Activated naive CD8-positive, alpha-beta T cell treated with anti-CD3 and anti-CD28 coated beads for 36 hours (primary cell): ENCODE data around the gene CCDC13. TPM values are rescaled to one million over a fixed set of nuclear protein-coding genes. Genes with fewer than 3 reads are reported as not detected.

ENCODE experiments used
- DNase-seq: peaks from one replicate; pipeline ENCODE4 v3.0.0; 2021
- H3K27ac Mint-ChIP-seq: one replicate; pipeline ENCODE4 v1.8.0; 2022; ENCODE audit warnings: mild to moderate bottlenecking, moderate library complexity, mixed read lengths
- H3K27me3 Mint-ChIP-seq: one replicate; pipeline ENCODE4 v1.8.0; 2022; ENCODE audit warnings: mild to moderate bottlenecking, mixed read lengths
- H3K36me3 Mint-ChIP-seq: one replicate; pipeline ENCODE4 v1.8.0; 2021; ENCODE audit warnings: mild to moderate bottlenecking, mixed read lengths
- H3K4me1 Mint-ChIP-seq: one replicate; pipeline ENCODE4 v1.8.0; 2021; ENCODE audit warnings: mixed read lengths
- H3K4me3 Mint-ChIP-seq: one replicate; pipeline ENCODE4 v1.8.0; 2022; ENCODE audit warnings: mild to moderate bottlenecking, moderate library complexity, mixed read lengths
- H3K9me3 Mint-ChIP-seq: one replicate; pipeline ENCODE4 v1.8.0; 2022; ENCODE audit warnings: mixed read lengths
- total RNA-seq, 2 experiments: library from RNA; stranded (reverse); gene quantifications; one replicate each; pipeline ENCODE4 v1.2.3, GENCODE V29; 2021

CCDC13 gene
- total RNA-seq, 2 experiments from 2014 or later, result 0.49 TPM; not detected in 1

DNA sequence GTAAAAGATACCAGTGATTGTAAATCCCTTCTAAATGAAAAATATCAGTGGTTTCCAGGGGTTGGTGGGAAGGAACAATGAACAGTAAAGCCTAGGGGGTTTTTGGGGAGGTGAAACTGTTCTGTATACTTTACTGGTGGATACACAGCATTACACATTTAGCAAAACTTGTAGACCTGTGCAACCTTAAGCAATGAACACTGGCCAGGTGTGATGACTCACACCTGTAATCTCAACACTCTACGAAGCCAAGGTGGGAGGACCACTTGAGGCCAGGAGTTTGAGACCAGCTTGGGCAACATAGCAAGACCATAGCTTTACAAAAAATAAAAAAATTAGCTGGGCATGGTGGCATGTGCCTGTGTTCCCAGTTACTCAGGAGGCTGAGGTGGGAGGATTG, 1.8 kb downstream of the CCDC13 start:
- H3K27ac Mint-ChIP-seq, result no peak overlapping the region
- H3K36me3 Mint-ChIP-seq, result no peaks in the 10 kb centered on the region
- no peak overlapping the region for H3K4me3 Mint-ChIP-seq
- H3K27me3 Mint-ChIP-seq, result no peaks in the 10 kb centered on the region
- H3K9me3 Mint-ChIP-seq, result peaks cover 7% of the 10 kb centered on the region
- no peak for DNase-seq
- peaks cover 9% of the 10 kb centered on the region for H3K4me1 Mint-ChIP-seq

DNA sequence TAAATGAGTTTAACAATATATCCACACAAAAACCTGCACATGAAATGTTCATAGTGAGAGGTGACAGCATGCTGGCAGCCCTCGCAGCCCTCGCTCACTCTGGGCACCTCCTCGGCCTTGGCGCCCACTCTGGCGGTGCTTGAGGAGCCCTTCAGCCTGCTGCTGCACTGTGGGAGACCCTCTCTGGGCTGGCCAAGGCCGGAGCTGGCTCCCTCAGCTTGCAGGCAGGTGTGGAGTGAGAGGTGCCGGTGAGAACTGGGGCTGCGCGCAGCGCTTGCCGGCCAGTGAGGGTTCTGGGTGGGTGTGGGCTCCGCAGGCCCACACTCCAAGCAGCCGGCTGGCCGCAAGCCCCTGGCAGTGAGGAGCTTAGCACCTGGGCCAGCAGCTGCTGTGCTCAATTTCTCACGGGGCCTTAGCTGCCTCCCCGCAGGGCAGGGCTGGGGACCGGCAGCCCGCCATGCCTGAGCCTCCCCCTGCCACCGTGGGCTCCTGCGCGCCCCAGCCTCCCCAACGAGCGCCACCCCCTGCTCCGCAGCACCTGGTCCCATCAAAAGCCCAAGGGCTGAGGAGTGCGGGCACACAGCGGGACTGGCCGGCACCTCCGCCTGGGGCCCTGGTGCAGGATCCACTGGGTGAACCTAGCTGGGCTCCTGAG, 3.4 kb downstream of the CCDC13 start:
- H3K9me3 Mint-ChIP-seq, result peaks cover 7% of the 10 kb centered on the region
- no peak overlapping the region for H3K27ac Mint-ChIP-seq
- peaks cover 9% of the 10 kb centered on the region for H3K4me1 Mint-ChIP-seq
- DNase-seq, result no peak
- H3K36me3 Mint-ChIP-seq, result no peaks in the 10 kb centered on the region
- H3K27me3 Mint-ChIP-seq, result no peaks in the 10 kb centered on the region
- H3K4me3 Mint-ChIP-seq, result no peak overlapping the region

GRCh38 chr3:42764561-42765295, 8.3 kb downstream of the CCDC13 start:
- no peaks in the 10 kb centered on the region for H3K27me3 Mint-ChIP-seq
- no peak overlapping the region for H3K4me3 Mint-ChIP-seq
- H3K36me3 Mint-ChIP-seq, result no peaks in the 10 kb centered on the region
- H3K4me1 Mint-ChIP-seq, result no peaks in the 10 kb centered on the region
- DNase-seq, result no peak
- H3K9me3 Mint-ChIP-seq, result no peaks in the 10 kb centered on the region
- H3K27ac Mint-ChIP-seq, result no peak overlapping the region

GRCh38 chr3:42764115-42764514, 8.9 kb downstream of the CCDC13 start:
- DNase-seq, result no peak
- no peak overlapping the region for H3K4me3 Mint-ChIP-seq
- no peaks in the 10 kb centered on the region for H3K4me1 Mint-ChIP-seq
- no peaks in the 10 kb centered on the region for H3K36me3 Mint-ChIP-seq
- H3K27me3 Mint-ChIP-seq, result no peaks in the 10 kb centered on the region
- no peaks in the 10 kb centered on the region for H3K9me3 Mint-ChIP-seq
- H3K27ac Mint-ChIP-seq, result no peak overlapping the region

- Mint-ChIP-seq H3K4me3 (no peak overlapping the region), H3K36me3 (no peaks in the 10 kb centered on the region), H3K9me3 (no peaks in the 10 kb centered on the region), H3K27ac (no peak overlapping the region), H3K4me1 (no peaks in the 10 kb centered on the region), H3K27me3 (peaks cover 2% of the 10 kb centered on the region)
- no peak for DNase-seq
Observed at GRCh38 chr3:42763021-42763420, 10.0 kb downstream of the CCDC13 start.

DNA sequence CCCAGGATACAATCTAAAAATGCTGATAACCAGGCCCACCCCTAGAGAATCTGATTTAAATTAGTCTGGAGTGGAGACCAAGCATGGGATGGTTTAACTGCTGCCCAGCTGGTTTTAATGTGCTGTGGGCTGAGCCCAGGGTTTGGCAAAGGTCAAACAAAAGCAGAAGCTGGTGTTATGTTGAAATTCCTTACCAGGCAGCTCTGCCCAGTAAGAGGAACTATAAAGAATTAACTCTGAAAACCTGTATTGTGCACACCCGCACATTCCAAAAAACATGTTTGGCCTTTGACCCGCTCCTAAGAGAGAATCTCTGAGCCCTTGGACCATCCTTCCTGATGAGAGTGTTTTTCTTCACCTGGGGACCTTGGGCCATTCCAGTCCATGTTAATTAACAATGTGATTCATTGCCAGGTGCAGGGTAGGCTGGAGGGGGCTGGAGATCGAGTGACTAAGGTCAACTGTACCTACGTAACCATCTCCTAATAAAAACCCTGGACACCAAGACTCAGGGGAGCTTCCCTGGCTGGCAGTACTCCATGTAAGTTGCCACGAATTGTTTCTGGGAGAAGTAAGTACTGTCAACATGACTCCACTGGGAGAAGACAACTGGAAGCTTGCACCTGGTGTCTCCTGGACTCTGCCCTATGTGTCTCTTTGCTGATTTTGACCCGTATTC, 10.9 kb downstream of the CCDC13 start:
- H3K4me1 Mint-ChIP-seq, result no peaks in the 10 kb centered on the region
- H3K36me3 Mint-ChIP-seq, result no peaks in the 10 kb centered on the region
- H3K27me3 Mint-ChIP-seq, result peaks cover 4% of the 10 kb centered on the region
- no peaks in the 10 kb centered on the region for H3K9me3 Mint-ChIP-seq
- DNase-seq, result no peak
- no peak overlapping the region for H3K4me3 Mint-ChIP-seq
- no peak overlapping the region for H3K27ac Mint-ChIP-seq

GRCh38 chr3:42758126-42758525, 14.9 kb downstream of the CCDC13 start:
- no peak overlapping the region for H3K4me3 Mint-ChIP-seq
- no peak overlapping the region for H3K27ac Mint-ChIP-seq
- H3K9me3 Mint-ChIP-seq, result no peaks in the 10 kb centered on the region
- H3K36me3 Mint-ChIP-seq, result no peaks in the 10 kb centered on the region
- H3K4me1 Mint-ChIP-seq, result no peaks in the 10 kb centered on the region
- peaks cover 4% of the 10 kb centered on the region for H3K27me3 Mint-ChIP-seq
- no peak for DNase-seq

- Mint-ChIP-seq H3K9me3 (no peaks in the 10 kb centered on the region), H3K4me1 (no peaks in the 10 kb centered on the region), H3K27ac (no peak overlapping the region), H3K4me3 (no peak overlapping the region), H3K36me3 (no peaks in the 10 kb centered on the region), H3K27me3 (peaks cover 4% of the 10 kb centered on the region)
- DNase-seq, result no peak
Observed at GRCh38 chr3:42756681-42757213, 16.3 kb downstream of the CCDC13 start.

DNA sequence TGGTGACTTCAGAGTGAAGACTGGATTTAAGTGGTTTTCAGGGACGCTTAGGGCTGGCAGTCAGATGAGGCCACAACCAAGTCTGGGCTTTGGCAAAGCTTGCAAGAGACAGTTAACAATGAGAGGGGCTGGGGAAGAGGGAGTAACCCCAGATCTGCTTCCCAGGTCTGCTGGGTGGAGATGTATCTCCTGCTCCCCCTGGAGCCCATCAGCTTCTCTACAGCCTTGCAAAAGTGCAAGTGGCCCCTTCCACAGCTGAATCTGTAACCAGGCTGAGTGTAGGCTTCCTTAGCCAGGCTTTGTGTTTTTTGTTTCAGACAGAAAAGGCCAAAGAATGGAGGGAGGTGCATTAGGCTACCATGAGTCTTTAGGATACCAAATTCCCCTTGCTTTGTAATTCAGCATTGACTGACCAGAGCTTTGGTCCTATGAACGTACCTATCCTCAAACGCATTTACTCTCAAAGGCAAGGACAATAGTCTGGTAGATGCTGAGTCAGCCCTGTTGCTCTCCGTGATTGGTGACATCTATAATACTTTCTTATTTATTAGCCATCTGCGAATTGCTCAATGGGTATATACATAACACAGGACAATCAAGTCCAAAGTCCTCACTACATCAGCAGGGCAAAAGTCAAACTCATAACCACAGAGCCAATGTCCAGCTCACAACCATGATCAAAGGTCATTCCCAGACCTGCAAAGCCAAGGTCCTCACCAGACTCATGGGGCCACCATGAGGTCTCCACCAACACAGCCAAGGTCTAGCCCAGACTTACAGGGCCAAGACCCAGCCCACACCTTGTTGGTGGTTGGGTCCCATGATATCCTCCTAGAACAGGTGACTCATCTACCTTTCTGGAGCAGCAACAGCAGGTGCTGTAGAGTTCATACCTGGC, 17.1 kb downstream of the CCDC13 start:
- no peak overlapping the region for H3K4me3 Mint-ChIP-seq
- no peaks in the 10 kb centered on the region for H3K4me1 Mint-ChIP-seq
- DNase-seq, result no peak
- no peaks in the 10 kb centered on the region for H3K36me3 Mint-ChIP-seq
- no peaks in the 10 kb centered on the region for H3K9me3 Mint-ChIP-seq
- H3K27ac Mint-ChIP-seq, result no peak overlapping the region
- H3K27me3 Mint-ChIP-seq, result peaks cover 4% of the 10 kb centered on the region

GRCh38 chr3:42753757-42754156, 19.3 kb downstream of the CCDC13 start:
- Mint-ChIP-seq H3K4me1 (no peaks in the 10 kb centered on the region), H3K27ac (no peak overlapping the region), H3K4me3 (no peak overlapping the region), H3K36me3 (no peaks in the 10 kb centered on the region), H3K9me3 (no peaks in the 10 kb centered on the region), H3K27me3 (peaks cover 4% of the 10 kb centered on the region)
- no peak for DNase-seq

GRCh38 chr3:42752961-42753360, 20.1 kb downstream of the CCDC13 start:
- H3K9me3 Mint-ChIP-seq, result no peaks in the 10 kb centered on the region

DNA sequence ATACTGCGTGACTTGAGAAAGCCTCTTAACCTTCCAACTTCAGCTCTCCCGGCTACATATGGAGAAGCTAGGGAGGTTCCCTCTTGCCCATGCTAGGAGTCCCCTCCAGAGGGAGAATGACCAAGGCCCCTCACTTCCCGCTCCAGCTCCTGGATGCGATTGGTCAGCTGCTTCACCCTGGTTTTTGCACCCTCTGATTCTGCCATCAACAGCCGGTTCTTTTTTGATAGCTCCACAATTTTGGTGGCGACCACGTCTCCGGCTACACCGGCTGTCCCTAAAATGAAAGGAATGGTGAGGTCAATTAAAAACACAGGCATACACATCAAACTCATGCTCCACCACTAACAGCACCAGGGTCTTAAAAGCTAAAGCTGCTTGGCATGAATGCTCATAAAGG, 20.6 kb downstream of the CCDC13 start:
- no peak overlapping the region for H3K4me3 Mint-ChIP-seq
- no peak overlapping the region for H3K27ac Mint-ChIP-seq
- no peaks in the 10 kb centered on the region for H3K9me3 Mint-ChIP-seq
- H3K4me1 Mint-ChIP-seq, result peaks cover 10% of the 10 kb centered on the region
- DNase-seq, result no peak
- no peaks in the 10 kb centered on the region for H3K27me3 Mint-ChIP-seq
- no peaks in the 10 kb centered on the region for H3K36me3 Mint-ChIP-seq

More at GRCh38 chr3:42752961-42753360, 20.1 kb downstream of the CCDC13 start:
- Mint-ChIP-seq H3K27ac (no peak overlapping the region), H3K4me1 (peaks cover 5% of the 10 kb centered on the region), H3K27me3 (peaks cover 1% of the 10 kb centered on the region), H3K36me3 (no peaks in the 10 kb centered on the region), H3K4me3 (no peak overlapping the region)
- no peak for DNase-seq

GRCh38 chr3:42751609-42752008, 21.4 kb downstream of the CCDC13 start:
- no peaks in the 10 kb centered on the region for H3K27me3 Mint-ChIP-seq
- H3K36me3 Mint-ChIP-seq, result no peaks in the 10 kb centered on the region

DNA sequence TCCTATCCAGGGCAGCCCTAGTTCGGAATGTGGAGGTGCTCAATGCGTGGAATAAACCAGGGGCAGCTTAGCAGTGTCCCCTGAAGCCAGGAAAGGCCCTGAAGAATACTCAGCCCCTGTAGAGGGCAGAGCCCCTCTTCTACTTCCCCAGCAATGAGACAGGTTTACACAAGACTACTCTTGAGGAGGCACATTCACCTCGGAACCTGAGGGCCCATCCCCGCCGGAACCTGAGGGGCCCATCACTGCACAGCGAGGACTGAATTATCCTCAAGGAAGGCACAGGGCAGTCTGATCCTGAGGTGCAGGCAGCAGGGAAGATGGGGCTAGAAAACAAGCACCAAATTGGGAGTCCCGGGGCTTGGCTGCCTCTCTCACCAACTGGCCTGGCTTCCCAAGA, 22.2 kb downstream of the CCDC13 start:
- Mint-ChIP-seq H3K27me3 (no peaks in the 10 kb centered on the region), H3K36me3 (no peaks in the 10 kb centered on the region), H3K4me1 (peaks cover 13% of the 10 kb centered on the region), H3K9me3 (no peaks in the 10 kb centered on the region), H3K27ac (no peak overlapping the region), H3K4me3 (no peak overlapping the region)
- DNase-seq, result no peak

More at GRCh38 chr3:42751609-42752008, 21.4 kb downstream of the CCDC13 start:
- peaks cover 13% of the 10 kb centered on the region for H3K4me1 Mint-ChIP-seq
- no peak overlapping the region for H3K4me3 Mint-ChIP-seq
- H3K9me3 Mint-ChIP-seq, result no peaks in the 10 kb centered on the region
- H3K27ac Mint-ChIP-seq, result no peak overlapping the region
- no peak for DNase-seq
